Stimulated activated CD8-positive, alpha-beta memory T cell treated with anti-CD3 and anti-CD28 coated beads, Interleukin-4, amount 100 ng/mL, for 4 hours (primary cell): ENCODE results near the gene PTPRS.

Experiments
- DNase-seq, 2 donors: peaks; one replicate each; pipeline ENCODE4 v3.0.0-alpha.2; 2020; ENCODE audit warnings: low read depth in 2 of 2, low spot score in 1 of 2

The PTPRS gene

GRCh38 chr19:5355693-5356092 lies 15.1 kb upstream of the PTPRS start:
- no peak for DNase-seq

- DNase-seq: no peak
These were observed 14.5 kb upstream of the PTPRS start for GRCh38 chr19:5355076-5355475.

- DNase-seq: no peak
These were observed 13.8 kb upstream of the PTPRS start for GRCh38 chr19:5354403-5354802.

DNA sequence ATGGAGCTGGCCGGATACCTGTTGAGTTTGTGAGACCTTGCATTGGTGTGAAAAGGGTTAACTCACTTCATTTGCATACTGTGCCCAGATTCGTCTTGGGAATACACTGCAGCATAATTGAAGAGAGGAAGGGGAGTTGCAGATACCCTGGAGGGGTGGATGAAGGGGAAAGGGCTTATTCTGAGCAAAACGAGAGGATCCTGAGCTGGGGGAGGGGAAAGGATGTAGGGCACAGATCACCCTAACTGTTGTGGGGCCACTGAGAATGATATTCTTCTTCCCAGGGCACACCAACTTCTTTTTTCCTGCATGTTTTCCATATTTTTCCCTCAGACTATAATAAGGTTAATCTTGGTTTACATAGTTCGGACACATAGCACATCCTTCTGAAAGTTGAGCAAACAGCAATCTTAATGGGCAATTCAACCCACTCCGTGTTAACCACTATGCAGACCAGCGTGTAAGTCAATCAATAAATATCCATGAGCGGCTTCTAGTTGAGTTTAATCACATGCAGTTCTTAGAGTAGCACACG lies 11.7 kb upstream of the PTPRS start:
- no peak for DNase-seq

DNA sequence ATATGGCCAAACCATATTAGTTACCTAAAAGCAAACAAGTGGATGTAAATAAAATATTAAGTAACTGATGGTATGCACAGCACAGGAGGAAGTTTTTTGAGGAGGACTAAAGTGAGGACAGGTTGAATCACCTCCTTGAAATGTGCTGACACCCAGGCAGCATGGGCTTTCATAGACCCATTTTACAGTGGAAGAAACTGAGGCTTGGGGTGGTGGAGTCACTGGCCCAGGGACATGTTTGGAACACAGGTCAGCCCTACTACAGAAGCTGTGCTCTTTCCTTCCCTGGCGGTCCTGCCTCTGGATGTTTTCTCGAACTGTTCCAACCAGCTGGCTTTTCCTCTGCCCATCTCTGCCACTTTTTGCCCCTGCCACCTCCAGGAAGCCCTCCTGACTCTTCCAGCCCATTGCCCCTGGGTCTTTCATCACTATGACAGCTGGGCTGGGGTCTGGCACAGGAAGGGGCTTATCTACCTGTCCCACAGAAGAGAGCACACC lies 11.2 kb upstream of the PTPRS start:
- no peak for DNase-seq

- no peak for DNase-seq
These were observed 8.4 kb upstream of the PTPRS start for GRCh38 chr19:5349041-5349440.

DNA sequence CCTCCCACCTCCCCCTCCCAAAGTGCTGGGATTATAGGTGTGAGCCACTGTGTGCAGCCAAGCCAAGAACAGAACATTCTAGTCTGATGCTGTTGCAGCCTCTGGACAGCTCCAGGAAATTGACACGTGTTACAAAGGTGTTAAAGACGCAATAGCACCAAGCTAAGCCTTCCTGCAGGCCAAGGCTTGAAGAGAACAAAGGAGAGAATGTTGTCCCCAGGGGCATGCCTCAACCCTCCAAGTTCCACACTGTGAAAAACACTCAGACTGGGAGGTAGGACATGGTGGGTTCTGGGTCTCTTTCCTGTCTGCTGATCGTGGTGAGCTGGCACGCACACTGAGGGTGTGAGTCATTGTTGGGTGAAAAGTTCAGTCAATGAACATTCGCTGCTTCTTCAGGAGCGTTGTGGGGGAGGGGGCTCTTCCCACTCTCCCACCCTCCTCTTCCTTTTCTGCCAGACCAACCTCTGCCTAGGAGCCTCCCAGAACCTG lies 5.3 kb upstream of the PTPRS start:
- no peak for DNase-seq

DNA sequence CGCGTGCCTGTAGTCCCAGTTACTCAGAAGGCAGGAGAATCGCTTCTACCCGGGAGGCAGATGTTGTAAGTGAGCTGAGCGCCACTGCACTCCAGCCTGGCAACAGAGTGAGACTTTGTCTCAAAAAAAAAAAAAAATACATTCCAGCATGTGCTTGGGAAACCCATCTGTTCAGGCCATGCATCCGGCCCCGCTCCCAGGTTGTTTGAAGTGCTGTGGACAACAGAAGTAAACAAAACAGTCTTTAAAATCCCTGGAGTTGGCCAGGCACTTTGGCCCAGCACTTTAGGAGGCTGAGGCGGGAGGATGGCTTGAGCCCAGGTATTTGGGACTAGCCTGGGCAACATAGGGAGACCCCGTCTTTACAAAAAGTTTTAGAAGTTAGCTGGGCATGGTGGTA lies 3.2 kb upstream of the PTPRS start:
- no peak for DNase-seq

DNA sequence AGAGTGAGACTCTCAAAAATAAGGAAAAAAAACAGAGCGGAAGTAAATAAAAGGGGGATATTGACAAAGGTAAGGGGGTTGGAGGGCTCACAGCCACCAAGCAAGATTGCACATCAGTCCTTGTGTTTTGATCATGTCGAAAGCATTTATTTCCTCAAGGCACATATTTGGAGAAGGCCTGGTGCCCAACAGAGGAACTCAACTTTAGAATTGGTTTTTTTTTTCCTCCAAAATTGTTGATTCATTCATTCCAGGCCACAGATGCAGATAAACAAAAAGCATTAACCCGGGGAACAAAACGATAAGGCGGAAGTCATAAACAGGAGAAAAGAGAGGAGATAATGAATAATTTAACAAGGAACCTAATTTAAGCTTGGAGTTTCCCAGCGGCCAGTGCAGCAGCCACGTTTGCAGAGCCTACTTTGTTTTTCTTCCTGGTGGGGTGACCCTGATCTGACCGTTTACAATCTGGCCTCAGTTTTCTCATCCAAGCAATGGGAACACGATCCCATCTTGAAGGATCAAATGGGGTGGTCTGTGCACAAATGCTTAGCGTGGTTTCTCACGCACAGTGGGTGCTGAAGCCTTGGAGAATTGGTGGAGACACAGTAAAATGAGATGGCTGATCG lies 2.1 kb upstream of the PTPRS start:
- no peak for DNase-seq

DNA sequence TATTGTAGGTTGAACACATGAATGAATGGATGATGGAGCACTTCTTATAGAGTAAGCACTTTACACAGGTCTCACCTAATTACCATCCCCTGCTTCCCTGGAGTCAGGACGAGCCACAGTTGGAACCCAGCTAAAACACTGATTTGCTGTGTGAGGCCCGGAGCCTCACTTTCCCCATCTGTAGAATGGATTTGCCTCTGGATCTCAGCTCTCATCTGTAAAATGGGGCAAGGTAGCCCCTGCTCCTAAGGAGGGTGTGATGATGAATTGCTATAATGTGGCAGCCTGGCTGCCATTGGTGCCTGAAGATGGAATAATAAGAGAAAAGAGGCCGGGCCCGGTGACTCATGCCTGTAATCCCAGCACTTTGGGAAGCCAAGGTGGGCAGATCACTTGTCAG lies 1.4 kb upstream of the PTPRS start:
- DNase-seq: no peak

DNA sequence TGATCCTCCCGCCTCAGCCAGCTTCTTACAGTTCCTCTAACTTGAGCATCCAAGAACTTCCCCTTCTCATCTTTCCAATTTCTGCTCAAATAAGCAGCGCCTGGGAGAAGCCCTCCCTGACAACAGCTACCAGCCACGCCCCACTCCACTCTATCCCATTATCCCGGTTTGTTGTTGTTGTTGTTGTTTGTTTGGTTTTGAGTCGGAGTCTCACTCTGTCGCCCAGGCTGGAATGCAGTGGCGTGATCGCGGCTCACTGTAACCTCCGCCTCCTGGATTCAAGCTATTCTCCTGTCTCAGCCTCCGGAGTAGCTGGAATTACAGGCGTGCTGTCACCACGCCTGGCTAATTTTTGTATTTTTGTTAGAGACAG lies 822 bp upstream of the PTPRS start:
- no peak for DNase-seq

DNA sequence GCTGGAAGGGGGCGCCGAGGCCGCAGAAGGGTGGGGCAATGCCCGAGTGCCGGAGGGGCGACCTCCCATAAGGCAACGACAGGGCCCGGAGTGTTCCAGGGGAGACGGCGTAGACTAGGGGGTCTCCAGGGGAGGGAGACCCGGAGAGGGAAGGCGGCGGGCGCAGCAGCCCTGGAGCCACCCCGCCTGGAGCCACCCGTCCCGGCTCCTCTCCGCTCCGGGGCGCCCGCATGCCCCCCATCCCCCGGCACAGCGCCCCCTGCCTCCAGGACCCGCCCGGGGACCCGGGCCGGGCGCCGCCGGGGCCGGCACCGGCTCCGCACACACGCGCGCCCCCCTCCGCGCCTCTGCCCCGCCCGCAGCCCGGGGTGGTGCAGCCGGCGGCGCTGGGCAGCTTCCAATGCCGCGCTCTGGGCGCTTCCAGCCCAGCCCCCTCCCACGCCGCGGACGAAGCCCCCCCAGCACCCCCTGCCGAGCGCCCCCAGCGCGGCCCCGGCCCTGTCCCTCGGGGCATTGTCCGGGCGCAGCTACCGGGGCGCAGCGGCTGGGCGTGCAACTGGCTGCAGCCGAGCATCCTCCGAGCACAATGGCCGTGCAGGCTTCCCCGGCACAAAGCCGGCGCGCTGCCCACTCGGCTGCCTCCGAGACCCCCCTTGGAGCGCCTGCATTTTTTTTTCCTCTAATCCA lies 519 bp downstream of the PTPRS start:
- no peak for DNase-seq

DNA sequence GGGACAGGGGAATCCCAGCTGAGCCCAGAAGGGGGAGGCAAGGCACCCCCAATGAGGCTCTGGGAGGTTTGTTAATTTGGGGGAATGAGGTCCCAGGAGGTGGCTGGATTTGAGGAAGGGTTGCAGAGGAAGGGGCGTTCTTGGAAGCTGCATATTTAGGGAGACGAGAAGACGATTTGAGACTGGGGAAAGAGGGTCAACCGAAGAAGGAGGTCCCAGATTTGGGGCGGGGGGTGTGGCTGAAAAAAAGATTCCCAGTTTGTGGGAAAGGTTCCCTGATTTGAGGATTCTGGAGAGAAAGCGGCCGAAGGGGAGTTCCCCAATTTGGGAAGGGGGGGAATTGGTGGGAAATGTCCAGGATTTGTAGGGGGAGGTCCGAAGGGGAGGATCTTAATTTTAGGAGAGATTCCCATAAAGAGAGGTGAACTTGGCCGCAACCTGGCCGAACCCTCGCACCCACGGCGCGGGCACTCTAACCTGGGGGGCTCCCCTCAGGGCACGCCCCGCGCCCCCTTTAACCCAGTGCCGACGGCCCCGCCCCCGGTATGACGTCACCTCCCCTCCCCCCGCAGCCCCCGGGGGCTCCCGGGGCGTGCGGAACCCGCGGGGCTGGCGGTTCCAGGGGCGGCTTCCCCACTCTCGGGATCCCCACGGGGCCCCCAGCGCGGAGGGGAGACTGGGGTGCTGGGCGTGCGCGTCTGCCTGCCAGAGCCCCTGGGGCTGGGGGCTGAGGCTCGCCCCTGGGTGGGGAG lies 1.2 kb downstream of the PTPRS start:
- DNase-seq: no peak

DNA sequence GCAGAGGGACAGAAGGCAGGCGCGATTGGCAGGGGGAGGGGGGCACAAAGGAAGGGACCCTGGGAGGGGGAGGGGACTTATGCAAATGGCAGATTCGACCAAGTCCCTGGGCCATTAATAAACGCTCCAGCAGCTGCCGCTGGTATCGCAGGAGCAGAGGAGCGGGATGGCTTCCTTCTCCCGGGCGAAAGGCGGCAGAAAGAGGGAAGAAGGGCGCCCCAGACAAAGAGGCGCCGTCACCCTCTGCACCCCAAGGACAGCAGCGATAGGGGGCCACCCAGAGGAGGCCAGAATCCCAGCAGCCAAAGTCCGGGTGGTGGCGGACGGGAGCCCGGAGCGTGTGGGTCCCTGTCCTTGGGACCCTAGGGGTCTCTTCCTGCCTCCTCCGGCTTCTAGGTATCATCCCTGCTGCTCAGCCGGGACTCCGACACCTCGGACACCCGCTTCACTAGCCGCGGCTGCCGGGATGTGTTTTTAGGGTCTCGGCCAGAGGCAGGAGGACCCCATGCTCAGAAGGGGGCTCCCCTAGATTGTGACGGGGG lies 1.9 kb downstream of the PTPRS start:
- no peak for DNase-seq

DNA sequence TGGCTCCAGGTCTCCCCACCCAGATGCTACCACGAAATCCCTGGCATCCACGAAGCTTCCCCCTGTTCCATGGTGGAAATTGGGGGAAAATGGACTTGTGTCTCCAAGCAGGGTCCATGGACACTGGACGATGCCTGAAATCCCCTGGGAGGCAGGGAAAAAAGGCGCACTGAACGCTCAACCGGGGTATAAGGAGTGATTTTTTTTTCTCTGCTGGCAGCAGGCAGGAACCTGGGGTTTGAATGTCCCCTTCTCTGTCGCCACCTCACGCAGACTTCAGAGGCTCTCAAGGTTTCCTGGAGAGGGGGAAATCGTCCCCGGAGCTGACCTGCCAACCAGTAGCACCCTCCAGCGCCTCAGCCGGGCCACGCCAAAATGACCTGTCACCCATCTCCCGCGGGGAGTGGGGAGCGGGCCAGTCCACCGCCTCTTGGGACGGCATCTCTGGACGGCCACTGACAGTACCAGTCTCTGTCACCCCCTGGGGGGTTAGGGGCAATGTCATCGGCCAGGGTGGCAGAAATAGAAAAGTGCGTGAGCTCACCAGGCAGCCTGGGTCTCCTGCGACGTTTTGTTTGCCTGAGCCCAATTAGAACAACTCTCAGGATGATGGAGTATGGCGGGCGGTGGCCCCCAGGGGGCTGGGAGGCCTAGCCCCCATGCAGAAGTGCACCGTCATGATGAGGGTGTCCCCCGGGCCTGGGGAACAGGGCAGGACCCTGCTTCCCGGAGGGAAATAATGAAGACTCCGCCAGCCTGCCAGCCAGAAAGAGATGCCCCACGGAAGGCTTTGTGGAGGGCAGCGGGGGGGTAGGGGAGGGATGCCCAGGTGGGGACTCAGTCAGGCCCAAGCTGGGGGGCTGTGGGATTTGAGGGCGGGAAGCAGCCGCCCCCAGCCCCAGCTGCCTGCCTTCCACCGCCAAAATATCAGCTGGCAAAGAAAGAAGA lies 2.6 kb downstream of the PTPRS start:
- DNase-seq: no peak

DNA sequence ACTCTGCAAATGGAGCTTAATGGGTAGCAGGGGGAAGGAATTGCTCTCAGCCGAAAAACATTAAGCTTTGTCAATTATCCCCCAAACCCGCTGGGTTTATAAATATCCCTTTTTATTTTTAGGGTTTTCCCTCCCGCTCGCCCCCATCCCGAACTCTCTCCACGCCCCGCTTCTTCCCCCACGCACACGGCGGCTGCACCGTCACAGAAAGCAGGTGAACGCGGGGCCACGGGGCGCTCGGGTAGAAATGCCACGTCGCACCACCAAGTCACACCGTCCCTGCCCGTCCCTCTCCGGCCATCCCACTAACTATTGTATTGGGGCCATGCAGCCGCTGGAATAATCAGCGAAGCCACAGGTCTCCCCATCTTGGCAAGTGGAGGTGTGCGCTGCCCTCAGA lies 3.5 kb downstream of the PTPRS start:
- no peak for DNase-seq

- DNase-seq: no peak
These were observed 4.2 kb downstream of the PTPRS start for GRCh38 chr19:5336195-5336965.

DNA sequence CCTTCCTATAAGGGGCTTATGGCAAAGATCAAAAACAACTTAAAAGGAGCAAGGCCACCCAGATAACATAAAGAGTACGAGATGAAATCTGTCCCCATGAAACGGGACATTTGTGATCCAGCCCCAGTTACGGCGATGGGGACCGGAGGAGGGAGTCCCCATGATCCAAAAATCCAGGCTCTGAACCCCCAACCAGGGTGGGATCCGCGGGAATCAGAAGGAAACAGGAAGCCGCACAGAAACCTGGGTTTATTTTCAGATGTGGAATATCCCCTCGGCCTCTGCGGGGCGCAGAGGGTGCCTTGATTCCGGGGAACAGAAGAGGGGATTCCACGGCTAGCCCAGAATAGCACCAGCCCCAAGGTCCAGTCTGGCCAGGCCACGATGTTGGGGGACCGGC lies 5.0 kb downstream of the PTPRS start:
- DNase-seq: no peak

DNA sequence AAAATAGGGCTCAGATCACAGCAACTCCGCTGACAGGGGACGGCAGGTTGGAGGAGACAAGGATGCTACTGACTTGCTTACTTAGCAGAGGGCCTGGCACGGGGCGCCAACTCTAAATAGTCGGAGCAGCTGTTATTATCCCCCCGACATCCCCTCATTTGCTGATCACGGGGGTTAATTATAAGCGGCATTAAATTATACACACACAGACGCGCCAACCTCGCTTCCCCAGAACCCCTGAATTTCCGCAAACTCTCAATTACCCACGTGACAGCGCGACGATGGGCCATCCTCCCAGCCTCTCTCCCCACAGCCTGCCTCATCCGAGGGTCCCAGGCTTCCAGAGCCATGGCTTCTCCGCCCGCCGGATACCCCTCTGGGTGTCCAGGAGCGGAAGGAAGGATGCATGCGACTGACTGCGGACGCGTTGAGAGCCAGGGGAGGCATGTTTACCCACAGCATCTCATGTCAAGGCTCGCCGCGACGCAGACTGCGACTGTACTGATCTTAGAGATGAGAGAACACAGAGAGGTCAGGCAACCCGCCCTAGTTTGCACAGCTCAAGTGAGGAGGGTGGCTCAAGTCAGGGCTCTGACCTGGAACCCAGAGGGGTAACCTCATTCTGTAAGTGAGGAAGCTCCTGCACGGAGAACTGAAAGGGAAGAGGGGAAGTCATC lies 5.7 kb downstream of the PTPRS start:
- DNase-seq: no peak
